Tibial artery (tissue), 4 donors: ENCODE results near the gene S100A8.

Experiments
- DNase-seq, 2 donors: peaks; one replicate each; pipeline ENCODE4 v3.0.0-alpha.2; 2019
- H3K27ac ChIP-seq, 2 donors: fragments of 200-600 bp; sonication (generic) in 1 of 2; 1 replicate in 1 of 2; 2 replicates in 1 of 2; pipeline ENCODE4 v1.5.1; 2018 to 2019; ENCODE audit warnings: mild to moderate bottlenecking in 1 of 2
- H3K27me3 ChIP-seq, 2 donors: fragments of 200-600 bp; sonication (generic) in 1 of 2; one replicate each; pipeline versions ENCODE4 v1.5.1 to v1.6.0; 2016 to 2019
- H3K36me3 ChIP-seq, 3 donors: fragments of 200-600 bp; sonication (generic) in 2 of 3; one replicate each; pipeline ENCODE4 v1.5.1; 2016 to 2019; ENCODE audit warnings: mild to moderate bottlenecking in 2 of 3
- H3K4me1 ChIP-seq, 4 donors: fragments of 200-600 bp; sonication (generic) in 2 of 4; 1 replicate in 3 of 4; 2 replicates in 1 of 4; pipeline ENCODE4 v1.5.1; 2016 to 2019
- H3K4me3 ChIP-seq, 2 donors: fragments of 200-600 bp; sonication (generic) in 1 of 2; 1 replicate in 1 of 2; 2 replicates in 1 of 2; pipeline ENCODE4 v1.5.1; 2018 to 2019; ENCODE audit warnings: mild to moderate bottlenecking in 2 of 2
- H3K9me3 ChIP-seq, 3 donors: fragments of 200-600 bp; sonication (generic) in 1 of 3; one replicate each; pipeline ENCODE4 v1.5.1; 2016 to 2019
- intact Hi-C: fragments of 100-400 bp; cut with DNase I; formaldehyde crosslinking; loops from one replicate; pipeline ENCODE4 v1.15.0; 2023; ENCODE audit warnings: low total_unique reads
- TF ChIP-seq, protein P1 (sequence below), 2 experiments: fragments of 200-600 bp in 1 of 2; fragments of 450-650 bp in 1 of 2; IDR thresholded peaks; one replicate each; pipeline ENCODE4 v1.5.1; 2017 to 2019; ENCODE audit warnings: antibody characterized with exemption in 2 of 2, mild to moderate bottlenecking in 1 of 2, moderate library complexity in 1 of 2

Gene S100A8

DNA sequence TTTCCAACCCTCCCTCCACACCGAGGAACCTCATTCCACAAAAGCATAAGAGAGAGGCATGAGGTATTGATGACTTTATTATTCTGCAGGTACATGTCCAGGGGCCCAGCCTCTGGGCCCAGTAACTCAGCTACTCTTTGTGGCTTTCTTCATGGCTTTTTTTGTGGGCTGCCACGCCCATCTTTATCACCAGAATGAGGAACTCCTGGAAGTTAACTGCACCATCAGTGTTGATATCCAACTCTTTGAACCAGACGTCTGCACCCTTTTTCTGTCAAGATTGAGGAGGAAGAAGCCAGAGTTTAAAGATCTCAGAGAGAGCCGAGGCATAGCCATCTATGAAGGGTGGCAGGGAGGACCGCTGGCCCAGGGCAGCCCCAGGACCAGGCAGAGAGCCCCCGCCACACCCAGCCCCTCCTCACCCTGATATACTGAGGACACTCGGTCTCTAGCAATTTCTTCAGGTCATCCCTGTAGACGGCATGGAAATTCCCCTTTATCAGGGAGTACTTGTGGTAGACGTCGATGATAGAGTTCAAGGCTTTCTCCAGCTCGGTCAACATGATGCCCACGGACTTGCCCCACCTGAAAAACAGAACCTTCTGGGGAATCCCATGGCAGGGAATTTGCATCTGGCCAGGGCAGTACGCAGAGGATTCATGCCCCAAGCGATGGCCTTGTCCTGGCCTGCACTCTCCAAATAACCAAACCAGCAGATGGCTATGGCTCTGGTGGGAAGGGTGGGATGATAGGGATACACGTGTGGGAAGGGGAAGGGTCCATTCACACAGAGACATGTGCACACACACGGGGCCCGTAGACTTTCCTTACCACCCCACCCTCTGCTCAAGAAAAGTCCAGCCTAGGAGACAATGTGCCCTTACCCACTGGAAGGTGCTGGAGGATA, 647 bp downstream of the S100A8 start:
- intact Hi-C loops: no loop called here
- H3K9me3 ChIP-seq: no peaks in the 10 kb centered on the region
- peak in 1 of 2 donors; percentile 24 for DNase-seq
- H3K4me3 ChIP-seq: no peak overlapping the region
- no peak overlapping the region for H3K27ac ChIP-seq
- TF ChIP-seq, protein P1, sequence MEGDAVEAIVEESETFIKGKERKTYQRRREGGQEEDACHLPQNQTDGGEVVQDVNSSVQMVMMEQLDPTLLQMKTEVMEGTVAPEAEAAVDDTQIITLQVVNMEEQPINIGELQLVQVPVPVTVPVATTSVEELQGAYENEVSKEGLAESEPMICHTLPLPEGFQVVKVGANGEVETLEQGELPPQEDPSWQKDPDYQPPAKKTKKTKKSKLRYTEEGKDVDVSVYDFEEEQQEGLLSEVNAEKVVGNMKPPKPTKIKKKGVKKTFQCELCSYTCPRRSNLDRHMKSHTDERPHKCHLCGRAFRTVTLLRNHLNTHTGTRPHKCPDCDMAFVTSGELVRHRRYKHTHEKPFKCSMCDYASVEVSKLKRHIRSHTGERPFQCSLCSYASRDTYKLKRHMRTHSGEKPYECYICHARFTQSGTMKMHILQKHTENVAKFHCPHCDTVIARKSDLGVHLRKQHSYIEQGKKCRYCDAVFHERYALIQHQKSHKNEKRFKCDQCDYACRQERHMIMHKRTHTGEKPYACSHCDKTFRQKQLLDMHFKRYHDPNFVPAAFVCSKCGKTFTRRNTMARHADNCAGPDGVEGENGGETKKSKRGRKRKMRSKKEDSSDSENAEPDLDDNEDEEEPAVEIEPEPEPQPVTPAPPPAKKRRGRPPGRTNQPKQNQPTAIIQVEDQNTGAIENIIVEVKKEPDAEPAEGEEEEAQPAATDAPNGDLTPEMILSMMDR (IDR thresholded peaks at IDR 0.05): no peak
- H3K4me1 ChIP-seq: no peaks in the 10 kb centered on the region
- H3K36me3 ChIP-seq: no peaks in the 10 kb centered on the region
- H3K27me3 ChIP-seq: peaks cover 0 to 8% of the 10 kb centered on the region in 2 donors

GRCh38 chr1:153389401-153389800, 1.5 kb downstream of the S100A8 start:
- TF ChIP-seq, protein P1 (IDR thresholded peaks at IDR 0.05): no peak
- DNase-seq: no peak
- H3K27ac ChIP-seq: no peak overlapping the region
- H3K4me1 ChIP-seq: no peaks in the 10 kb centered on the region
- peaks cover 0 to 8% of the 10 kb centered on the region in 2 donors for H3K27me3 ChIP-seq
- H3K36me3 ChIP-seq: no peaks in the 10 kb centered on the region
- intact Hi-C loops: no loop called here
- H3K9me3 ChIP-seq: no peaks in the 10 kb centered on the region
- no peak overlapping the region for H3K4me3 ChIP-seq

DNA sequence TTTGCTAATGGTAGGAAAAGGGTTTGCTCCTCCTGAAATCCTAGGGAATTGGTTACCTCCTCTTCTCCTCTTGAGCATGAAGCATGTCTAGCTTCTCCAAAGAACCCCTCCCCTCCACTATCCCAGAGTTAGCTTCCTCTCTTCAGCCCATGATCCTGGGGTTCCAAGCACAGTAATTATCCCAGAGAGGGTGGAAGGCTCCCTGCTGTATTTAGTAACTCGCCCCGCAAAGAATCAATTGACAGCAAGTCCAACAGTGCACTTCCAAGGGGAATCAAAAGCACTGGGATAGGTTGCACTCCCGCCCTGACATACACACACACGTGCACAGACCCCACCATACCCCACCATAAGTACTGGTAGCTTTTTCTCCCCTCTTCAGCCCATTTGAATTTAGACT, 3.1 kb downstream of the S100A8 start:
- H3K27ac ChIP-seq: no peak overlapping the region
- peak in 1 of 2 donors; percentile 19 for DNase-seq
- H3K36me3 ChIP-seq: no peaks in the 10 kb centered on the region
- H3K9me3 ChIP-seq: peaks cover 0 to 2% (median 0%) of the 10 kb centered on the region in 3 donors
- intact Hi-C loops: no loop called here
- H3K4me3 ChIP-seq: no peak overlapping the region
- peaks cover 0 to 8% of the 10 kb centered on the region in 2 donors for H3K27me3 ChIP-seq
- no peaks in the 10 kb centered on the region for H3K4me1 ChIP-seq
- TF ChIP-seq, protein P1 (IDR thresholded peaks at IDR 0.05): no peak

GRCh38 chr1:153387001-153387400, 3.9 kb downstream of the S100A8 start:
- peaks cover 0 to 8% of the 10 kb centered on the region in 2 donors for H3K27me3 ChIP-seq
- H3K4me3 ChIP-seq: no peak overlapping the region
- no peak for DNase-seq
- H3K27ac ChIP-seq: no peak overlapping the region
- no peaks in the 10 kb centered on the region for H3K36me3 ChIP-seq
- H3K9me3 ChIP-seq: peaks cover 0 to 10% (median 0%) of the 10 kb centered on the region in 3 donors
- TF ChIP-seq, protein P1 (IDR thresholded peaks at IDR 0.05): no peak
- intact Hi-C loops: no loop called here
- H3K4me1 ChIP-seq: no peaks in the 10 kb centered on the region

- intact Hi-C loops: no loop called here
- no peak overlapping the region for H3K27ac ChIP-seq
- peaks cover 0 to 14% (median 3%) of the 10 kb centered on the region in 3 donors for H3K9me3 ChIP-seq
- H3K4me1 ChIP-seq: no peaks in the 10 kb centered on the region
- no peak overlapping the region for H3K4me3 ChIP-seq
- TF ChIP-seq, protein P1 (IDR thresholded peaks at IDR 0.05): no peak
- H3K36me3 ChIP-seq: no peaks in the 10 kb centered on the region
- DNase-seq: peak; percentile 76 to 77
- peaks cover 0 to 8% of the 10 kb centered on the region in 2 donors for H3K27me3 ChIP-seq
These were observed 4.4 kb downstream of the S100A8 start for GRCh38 chr1:153386500-153386901.
